Ishikawa (cell line): ENCODE measurements around the gene ATMIN.

Experiments used
- EGR1 ChIP-seq: IDR thresholded peaks from 2 replicates; pipeline ENCODE4 v1.6.1; 2012
- EP300 ChIP-seq: IDR thresholded peaks from 2 replicates; pipeline ENCODE4 v1.6.1; 2012; ENCODE audit warnings: borderline replicate concordance
- FOXM1 ChIP-seq: IDR thresholded peaks from 2 replicates; pipeline ENCODE4 v1.6.1; 2012; ENCODE audit warnings: low read depth, borderline replicate concordance
- RAD21 ChIP-seq: IDR thresholded peaks from 2 replicates; pipeline ENCODE4 v1.6.1; 2012; ENCODE audit warnings: low read depth
- TAF1 ChIP-seq: IDR thresholded peaks from 2 replicates; pipeline ENCODE4 v1.6.1; 2012; ENCODE audit warnings: low read depth, mild to moderate bottlenecking
- TEAD4 ChIP-seq: IDR thresholded peaks from 2 replicates; pipeline ENCODE4 v1.6.1; 2012
- YY1 ChIP-seq: IDR thresholded peaks from 2 replicates; pipeline ENCODE4 v1.6.1; 2012; ENCODE audit warnings: low read depth
- TF ChIP-seq, protein P1 (sequence below): IDR thresholded peaks from 2 replicates; pipeline ENCODE4 v1.6.1; 2012
- TF ChIP-seq, protein P2 (sequence below): IDR thresholded peaks from 2 replicates; pipeline ENCODE4 v1.6.1; 2012; ENCODE audit warnings: low read depth, mild to moderate bottlenecking
- TF ChIP-seq, protein P3 (sequence below): IDR thresholded peaks from 2 replicates; pipeline ENCODE4 v1.6.1; 2012

DNA sequence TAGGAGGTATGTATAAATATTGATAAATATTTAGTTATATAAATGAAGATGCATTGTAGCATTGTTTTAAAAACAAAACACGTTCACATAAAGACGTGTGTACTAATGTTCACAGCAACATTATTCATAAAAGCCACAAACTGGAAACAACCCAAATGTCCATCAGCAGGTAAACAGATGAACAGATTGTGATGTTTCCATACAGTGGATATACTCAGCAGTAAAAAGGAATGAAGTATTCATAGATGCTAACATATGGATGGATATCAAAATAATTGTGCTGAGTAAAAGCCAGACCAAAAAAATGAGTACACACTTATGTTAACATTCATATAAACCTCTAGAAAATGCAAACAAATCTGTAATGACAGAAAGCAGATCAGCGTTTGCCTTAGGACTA is 22.7 kb upstream of the ATMIN start:
- TF ChIP-seq, protein P1, sequence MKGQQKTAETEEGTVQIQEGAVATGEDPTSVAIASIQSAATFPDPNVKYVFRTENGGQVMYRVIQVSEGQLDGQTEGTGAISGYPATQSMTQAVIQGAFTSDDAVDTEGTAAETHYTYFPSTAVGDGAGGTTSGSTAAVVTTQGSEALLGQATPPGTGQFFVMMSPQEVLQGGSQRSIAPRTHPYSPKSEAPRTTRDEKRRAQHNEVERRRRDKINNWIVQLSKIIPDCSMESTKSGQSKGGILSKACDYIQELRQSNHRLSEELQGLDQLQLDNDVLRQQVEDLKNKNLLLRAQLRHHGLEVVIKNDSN, result no peak
- TF ChIP-seq RAD21 (no peak), YY1 (no peak), TAF1 (no peak), FOXM1 (no peak), EGR1 (no peak), TEAD4 (no peak), EP300 (no peak)
- TF ChIP-seq, protein P2, sequence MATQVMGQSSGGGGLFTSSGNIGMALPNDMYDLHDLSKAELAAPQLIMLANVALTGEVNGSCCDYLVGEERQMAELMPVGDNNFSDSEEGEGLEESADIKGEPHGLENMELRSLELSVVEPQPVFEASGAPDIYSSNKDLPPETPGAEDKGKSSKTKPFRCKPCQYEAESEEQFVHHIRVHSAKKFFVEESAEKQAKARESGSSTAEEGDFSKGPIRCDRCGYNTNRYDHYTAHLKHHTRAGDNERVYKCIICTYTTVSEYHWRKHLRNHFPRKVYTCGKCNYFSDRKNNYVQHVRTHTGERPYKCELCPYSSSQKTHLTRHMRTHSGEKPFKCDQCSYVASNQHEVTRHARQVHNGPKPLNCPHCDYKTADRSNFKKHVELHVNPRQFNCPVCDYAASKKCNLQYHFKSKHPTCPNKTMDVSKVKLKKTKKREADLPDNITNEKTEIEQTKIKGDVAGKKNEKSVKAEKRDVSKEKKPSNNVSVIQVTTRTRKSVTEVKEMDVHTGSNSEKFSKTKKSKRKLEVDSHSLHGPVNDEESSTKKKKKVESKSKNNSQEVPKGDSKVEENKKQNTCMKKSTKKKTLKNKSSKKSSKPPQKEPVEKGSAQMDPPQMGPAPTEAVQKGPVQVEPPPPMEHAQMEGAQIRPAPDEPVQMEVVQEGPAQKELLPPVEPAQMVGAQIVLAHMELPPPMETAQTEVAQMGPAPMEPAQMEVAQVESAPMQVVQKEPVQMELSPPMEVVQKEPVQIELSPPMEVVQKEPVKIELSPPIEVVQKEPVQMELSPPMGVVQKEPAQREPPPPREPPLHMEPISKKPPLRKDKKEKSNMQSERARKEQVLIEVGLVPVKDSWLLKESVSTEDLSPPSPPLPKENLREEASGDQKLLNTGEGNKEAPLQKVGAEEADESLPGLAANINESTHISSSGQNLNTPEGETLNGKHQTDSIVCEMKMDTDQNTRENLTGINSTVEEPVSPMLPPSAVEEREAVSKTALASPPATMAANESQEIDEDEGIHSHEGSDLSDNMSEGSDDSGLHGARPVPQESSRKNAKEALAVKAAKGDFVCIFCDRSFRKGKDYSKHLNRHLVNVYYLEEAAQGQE, result no peak
- TF ChIP-seq, protein P3, sequence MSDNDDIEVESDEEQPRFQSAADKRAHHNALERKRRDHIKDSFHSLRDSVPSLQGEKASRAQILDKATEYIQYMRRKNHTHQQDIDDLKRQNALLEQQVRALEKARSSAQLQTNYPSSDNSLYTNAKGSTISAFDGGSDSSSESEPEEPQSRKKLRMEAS, result no peak
